ENCODE results near the gene CAMK1D.

CAMK1D gene

DNA sequence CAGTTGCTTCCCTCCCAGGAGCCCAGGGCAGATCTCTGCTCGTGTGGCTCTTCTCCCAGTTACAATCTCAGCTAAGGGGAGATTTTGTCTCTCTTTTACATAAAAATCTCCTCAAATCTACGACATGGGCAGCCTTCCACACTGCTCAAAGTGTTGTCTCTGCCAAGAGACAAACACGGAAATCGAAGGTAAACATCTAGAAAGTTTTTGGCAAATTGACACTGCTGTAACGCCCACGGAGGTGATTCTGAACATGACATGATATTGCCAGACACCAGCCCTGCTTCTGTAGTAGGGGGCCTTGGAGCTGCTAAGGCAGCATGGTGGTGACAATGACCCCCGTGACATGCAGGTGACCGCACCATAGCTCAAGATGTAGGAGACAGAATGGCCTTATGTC is 523.8 kb downstream of the CAMK1D start:
- no peak for DNase-seq

DNA sequence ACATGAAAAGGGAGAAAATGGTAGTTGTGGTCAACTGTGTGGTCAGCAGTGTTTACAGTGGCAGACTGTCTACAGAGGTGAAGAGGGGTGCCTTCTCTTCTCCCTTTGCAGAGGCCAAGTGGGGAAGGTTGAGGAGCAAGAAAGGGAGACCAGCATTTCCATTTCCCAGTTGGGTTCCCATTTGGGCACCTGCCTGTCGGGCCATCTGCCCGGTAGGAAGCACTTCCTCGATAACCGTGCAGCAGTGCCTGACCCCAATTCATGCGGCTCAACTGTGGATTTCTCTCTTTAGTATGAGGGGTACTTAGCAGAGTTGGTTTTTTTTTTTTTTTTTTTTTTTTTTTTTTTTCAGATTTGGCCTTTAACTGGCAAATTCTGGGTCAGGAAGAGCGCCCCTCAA is 525.2 kb downstream of the CAMK1D start:
- no peak for DNase-seq

DNA sequence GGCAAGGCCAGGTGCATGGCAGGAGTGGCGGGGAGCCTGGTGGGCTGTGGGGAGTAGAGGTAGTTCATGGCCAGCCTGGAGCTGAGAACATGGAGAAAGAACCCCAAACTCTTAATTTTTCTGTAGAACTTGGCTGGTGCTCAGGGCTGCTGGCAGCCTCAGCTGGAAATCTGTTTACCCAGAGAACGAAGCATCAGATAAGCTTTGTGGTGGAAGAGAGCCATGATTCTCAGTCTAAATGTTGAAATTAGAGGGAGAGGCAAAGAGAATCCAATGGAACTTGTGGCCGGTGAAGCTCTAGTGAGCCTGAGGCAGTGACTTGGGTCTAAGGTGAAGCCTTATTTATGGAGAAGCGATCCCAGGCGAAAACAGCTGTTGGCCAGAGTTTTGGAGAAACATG is 525.8 kb downstream of the CAMK1D start:
- no peak for DNase-seq

DNA sequence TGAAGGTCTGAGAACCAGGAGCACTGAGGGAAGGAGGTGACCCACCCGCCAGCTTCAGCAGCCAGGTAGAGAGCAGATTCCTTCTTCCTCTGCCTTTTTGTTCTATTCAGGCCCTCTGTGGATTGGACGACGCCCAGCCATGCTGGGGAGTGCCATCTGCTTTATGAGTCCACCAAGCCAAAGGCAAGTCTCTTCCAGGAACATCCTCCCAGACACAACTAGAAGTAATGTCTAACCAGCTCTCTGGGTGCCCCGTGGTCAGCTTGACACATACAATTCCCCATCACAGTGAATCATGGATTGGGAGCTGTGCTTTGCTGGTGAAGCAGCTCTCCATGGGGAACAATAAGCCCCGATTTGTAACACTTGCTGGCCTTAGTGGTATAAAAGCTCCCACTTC is 526.9 kb downstream of the CAMK1D start:
- no peak for DNase-seq

DNA sequence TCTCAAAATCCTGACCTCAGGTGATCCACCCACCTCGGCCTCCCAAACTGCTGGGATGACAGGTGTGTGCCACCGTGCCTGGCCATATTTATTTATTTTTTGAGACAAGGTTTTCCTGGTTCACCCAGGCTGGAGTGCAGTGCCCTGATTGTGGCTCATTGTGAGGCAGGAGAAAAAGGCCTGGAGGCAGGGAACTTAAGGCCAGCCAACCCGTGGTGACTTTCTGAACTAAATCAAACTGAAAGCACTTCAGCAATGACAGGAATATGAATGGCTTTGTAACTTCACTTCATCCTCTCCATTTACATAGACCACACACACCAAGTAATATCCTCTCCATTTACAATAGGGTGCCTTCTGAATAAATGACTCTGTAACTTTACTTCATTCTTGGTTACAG is 527.8 kb downstream of the CAMK1D start:
- no peak for DNase-seq

DNA sequence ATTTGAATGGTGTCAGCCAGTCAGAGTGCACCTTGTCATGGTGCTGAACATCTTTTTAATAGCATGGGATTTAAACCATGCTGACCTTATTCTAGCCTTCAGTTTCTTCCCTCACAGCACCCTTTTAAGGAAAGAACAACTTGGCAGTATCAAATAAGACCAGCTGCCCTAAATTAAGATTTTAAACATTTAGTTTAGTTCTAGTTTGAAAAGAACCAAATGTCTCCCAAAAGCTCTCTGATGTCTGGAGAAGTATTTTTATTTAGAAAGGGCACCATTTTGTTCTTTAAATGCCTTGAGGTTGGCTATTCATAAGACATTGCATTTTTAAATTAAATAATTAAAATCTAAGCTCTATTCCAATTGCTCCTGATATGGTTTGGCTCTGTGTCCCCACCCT is 531.1 kb downstream of the CAMK1D start:
- DNase-seq, result no peak

DNA sequence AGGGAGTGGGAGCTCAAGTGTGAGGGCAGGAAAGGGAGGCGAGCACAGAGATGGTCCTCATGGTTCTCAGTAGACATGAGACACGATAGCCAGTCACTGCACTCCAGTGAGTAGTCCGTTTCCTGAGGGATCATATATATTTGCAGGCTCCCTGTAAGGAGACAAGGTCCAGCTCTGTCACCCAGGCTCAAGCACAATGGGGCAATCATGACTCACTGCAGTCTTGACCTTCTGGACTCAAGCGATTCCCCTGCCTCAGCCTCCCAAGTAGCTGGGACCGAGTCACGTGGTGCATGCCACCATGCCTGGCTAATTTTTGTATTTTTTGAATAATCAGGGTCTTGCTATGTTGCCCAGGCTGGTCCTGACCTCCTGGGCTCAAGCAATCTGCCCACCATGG is 535.5 kb downstream of the CAMK1D start:
- DNase-seq, result no peak
